Right cardiac atrium (tissue), 5 donors: Measurements from ENCODE around the gene GJC2. TPM values are rescaled to one million over a fixed set of nuclear protein-coding genes. Genes with fewer than 3 reads are reported as not detected.
A peak's percentile ranks its signal among the peaks of the same experiment; 100 is the strongest.

Source experiments
- ATAC-seq, 2 donors: fragments of 200-7000 bp; cut with Tn5 transposase; one replicate each; pipeline versions ENCODE4 v1.8.0 to v1.9.1; 2020; ENCODE audit warnings: moderate library complexity in 2 of 2, mild to moderate bottlenecking in 1 of 2
- DNase-seq, 3 donors: peaks; one replicate each; pipeline ENCODE4 v3.0.0-alpha.2; 2020
- H3K27ac ChIP-seq: one replicate; pipeline ENCODE4 v1.5.1; 2013; ENCODE audit warnings: mild to moderate bottlenecking, low read length, control low read depth, moderate library complexity
- H3K27me3 ChIP-seq: one replicate; pipeline ENCODE4 v1.6.1; 2013; ENCODE audit not compliant: control insufficient read depth, insufficient read depth
- H3K4me1 ChIP-seq: one replicate; pipeline ENCODE4 v1.6.1; 2013; ENCODE audit warnings: low read length; ENCODE audit not compliant: control insufficient read depth, insufficient read depth
- H3K4me3 ChIP-seq: one replicate; pipeline ENCODE4 v1.5.1; 2013; ENCODE audit warnings: low read length, control low read depth
- H3K9me3 ChIP-seq: one replicate; pipeline ENCODE4 v1.6.1; 2013; ENCODE audit warnings: low read length; ENCODE audit not compliant: control insufficient read depth
- WGBS: extraction: QIAGEN DNeasy Blood & Tissue Kit; methylation state at CpG from one replicate; pipeline ENCODE4 v1.1.7; 2013; 5-methylcytosine and 5-hydroxymethylcytosine counted together
- intact Hi-C, 4 donors: fragments of 100-400 bp; cut with DNase I; formaldehyde crosslinking; loops; one replicate each; pipeline versions ENCODE4 v1.11.0 to v1.14.0; 2022 to 2023
- polyA plus RNA-seq: library from polyadenylated mRNA; stranded (reverse); fragments of 200-250 nt; gene quantifications from one replicate; pipeline ENCODE4 v1.2.3, GENCODE V29; 2013
- total RNA-seq, 4 donors: library from RNA; stranded (reverse); fragmentation: NEBNext Ultra II Directional; extraction: Animal tissue kit (Norgen Biotek cat#: 25700); gene quantifications; one replicate each; pipeline ENCODE4 v1.2.1, GENCODE V29; 2021
- donor health status: healthy with polysubstance abuse.
- donor health status: DM: no; HTN: yes; CAD: no.
- donor health status: DM: no; HTN: no; CAD: no.
- donor health status: DM: no; HTN: yes; CAD: no; lungs with severe emphysema.
- donor health status: DM: yes; HTN: yes; CAD: no.

Gene GJC2
- total and polyA plus RNA-seq, 5 donors = 1.2 to 2.2 (median 1.6) TPM

GRCh38 chr1:228161866-228162265 is 12.1 kb downstream of the GJC2 start:
- ATAC-seq (no peak), DNase-seq (peak in 1 of 3 donors; percentile 30)
- intact Hi-C loops = loop anchor here in 1 of 4 donors (2.0 kb wide), 1 partner anchor 21 kb away; the partner anchor contains the start of gene GUK1
- Histone ChIP-seq H3K9me3 (no peaks in the 10 kb centered on the region), H3K4me3 (no peak overlapping the region), H3K27ac (peak overlapping the region; percentile 34), H3K4me1 (peaks cover 2% of the 10 kb centered on the region), H3K27me3 (no peaks in the 10 kb centered on the region)
- WGBS = 69% methylated on average over 9 of the region's 9 CpGs

- H3K27ac ChIP-seq = peak overlapping the region; percentile 61
These were observed 12.7 kb downstream of the GJC2 start for GRCh38 chr1:228162286-228163006.

DNA sequence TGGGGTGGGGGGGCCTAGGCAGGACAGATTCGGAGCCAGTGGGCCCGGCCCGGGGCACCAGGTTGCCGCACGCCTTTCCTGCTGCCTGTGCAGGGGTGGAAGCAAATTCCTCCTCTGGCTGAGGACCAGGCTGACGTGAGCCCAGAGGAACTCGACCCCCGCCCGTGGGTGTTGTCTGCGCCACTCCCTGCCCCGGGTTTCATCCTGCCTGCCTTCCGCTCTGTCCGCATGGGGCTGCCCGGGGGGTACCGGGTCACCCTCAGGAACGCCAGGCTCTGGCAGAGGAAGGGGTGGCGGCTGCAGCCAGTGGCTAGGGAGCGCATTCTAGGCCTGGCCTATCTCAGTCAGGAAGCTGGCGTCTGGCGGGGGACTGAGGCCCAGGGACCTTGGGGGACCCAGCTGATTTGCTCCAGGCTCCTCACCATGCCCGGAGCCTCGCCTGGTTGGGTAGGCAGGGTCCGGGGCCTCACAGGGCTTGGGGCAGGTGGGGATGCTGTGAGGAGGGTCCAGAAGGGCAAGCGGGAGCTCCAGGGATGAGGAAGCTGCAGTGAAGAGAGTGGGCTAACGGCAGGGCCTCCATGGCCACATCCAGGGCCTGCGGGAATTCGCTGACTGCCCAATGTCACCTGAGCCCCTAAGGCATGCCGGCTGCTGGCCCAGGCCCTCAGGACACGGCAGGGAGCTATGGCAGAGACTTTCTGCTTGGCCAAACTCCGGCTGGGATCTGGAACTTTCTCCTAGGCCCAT is 13.4 kb downstream of the GJC2 start:
- ATAC-seq = peak; percentile 0 to 39
- H3K4me3 ChIP-seq = no peak overlapping the region
- WGBS = 37% methylated on average over 30 of the region's 30 CpGs
- intact Hi-C loops = loop anchor here in 1 of 4 donors (2.0 kb wide), 1 partner anchor 22 kb away; the partner anchor contains the start of gene GUK1
- no peaks in the 10 kb centered on the region for H3K9me3 ChIP-seq
- peaks cover 2% of the 10 kb centered on the region for H3K4me1 ChIP-seq
- no peaks in the 10 kb centered on the region for H3K27me3 ChIP-seq
- peak overlapping the region; percentile 61 for H3K27ac ChIP-seq
- DNase-seq = peak; percentile 80 to 87 (median 83)

More at GRCh38 chr1:228162286-228163006, 12.7 kb downstream of the GJC2 start:
- Histone ChIP-seq H3K4me1 (peaks cover 2% of the 10 kb centered on the region), H3K9me3 (no peaks in the 10 kb centered on the region), H3K4me3 (no peak overlapping the region), H3K27me3 (no peaks in the 10 kb centered on the region)
- intact Hi-C loops = loop anchor here in 1 of 4 donors (2.0 kb wide), 1 partner anchor 22 kb away; the partner anchor contains the start of gene GUK1
- DNase-seq (peak; percentile 73 to 83 (median 78)), ATAC-seq (peak in 1 of 2 donors; percentile 46)
- WGBS = 20% methylated on average over 14 of the region's 14 CpGs

GRCh38 chr1:228163776-228164519 is 14.2 kb downstream of the GJC2 start:
- no peak for ATAC-seq
- no peaks in the 10 kb centered on the region for H3K27me3 ChIP-seq
- no peaks in the 10 kb centered on the region for H3K9me3 ChIP-seq
- intact Hi-C loops = loop anchor here in 1 of 4 donors (2.0 kb wide), 1 partner anchor 23 kb away; the partner anchor contains the start of gene GUK1
- peak in 2 of 3 donors; percentile 23 to 44 for DNase-seq
- H3K4me1 ChIP-seq = peaks cover 2% of the 10 kb centered on the region
- WGBS = 89% methylated on average over 10 of the region's 10 CpGs
- no peak overlapping the region for H3K4me3 ChIP-seq
- H3K27ac ChIP-seq = peak overlapping the region; percentile 61

DNA sequence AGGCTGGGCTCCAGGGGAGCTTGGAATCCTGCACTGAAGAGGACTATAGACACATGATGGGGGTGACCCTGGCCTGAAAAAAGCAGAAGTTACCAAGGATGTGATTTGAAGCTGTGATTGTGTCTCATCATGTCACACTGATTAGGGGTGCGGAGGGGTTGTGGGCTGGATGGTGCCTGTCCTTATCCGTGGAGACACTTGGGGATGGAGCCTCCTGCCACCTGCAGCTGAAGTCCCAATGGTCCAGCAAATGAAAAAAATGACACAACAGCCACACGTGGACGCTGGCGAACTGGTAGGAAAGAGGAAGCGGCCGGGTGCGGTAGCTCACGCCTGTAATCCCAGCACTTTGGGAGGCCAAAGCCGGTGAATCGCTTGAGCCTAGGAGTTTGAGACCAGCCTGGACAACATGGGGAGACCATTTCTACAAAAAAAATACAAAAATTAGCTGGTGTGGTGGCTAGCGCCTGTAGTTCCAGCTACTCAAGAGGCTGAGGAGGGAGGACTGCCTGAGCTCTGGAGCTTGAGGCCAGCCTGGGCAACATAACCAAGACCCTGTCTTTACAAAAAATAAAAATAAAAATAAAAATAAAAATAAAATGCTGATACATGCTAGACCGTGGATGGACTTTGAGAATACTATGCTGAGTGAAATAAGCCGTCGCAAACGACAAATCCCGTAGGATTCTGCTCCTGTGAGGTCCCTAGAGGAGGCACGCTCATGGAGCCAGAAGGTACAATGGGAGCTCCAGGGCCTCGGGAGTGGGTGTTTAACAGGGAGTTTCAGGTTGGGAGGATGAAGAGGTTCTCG is 15.0 kb downstream of the GJC2 start:
- H3K27ac ChIP-seq = peak overlapping the region; percentile 65
- DNase-seq (peak in 2 of 3 donors; percentile 23 to 65), ATAC-seq (no peak)
- 47% methylated on average over 20 of the region's 20 CpGs for WGBS
- intact Hi-C loops = no loop called here
- no peaks in the 10 kb centered on the region for H3K9me3 ChIP-seq
- H3K27me3 ChIP-seq = no peaks in the 10 kb centered on the region
- H3K4me1 ChIP-seq = peaks cover 2% of the 10 kb centered on the region
- peak overlapping the region; percentile 38 for H3K4me3 ChIP-seq

DNA sequence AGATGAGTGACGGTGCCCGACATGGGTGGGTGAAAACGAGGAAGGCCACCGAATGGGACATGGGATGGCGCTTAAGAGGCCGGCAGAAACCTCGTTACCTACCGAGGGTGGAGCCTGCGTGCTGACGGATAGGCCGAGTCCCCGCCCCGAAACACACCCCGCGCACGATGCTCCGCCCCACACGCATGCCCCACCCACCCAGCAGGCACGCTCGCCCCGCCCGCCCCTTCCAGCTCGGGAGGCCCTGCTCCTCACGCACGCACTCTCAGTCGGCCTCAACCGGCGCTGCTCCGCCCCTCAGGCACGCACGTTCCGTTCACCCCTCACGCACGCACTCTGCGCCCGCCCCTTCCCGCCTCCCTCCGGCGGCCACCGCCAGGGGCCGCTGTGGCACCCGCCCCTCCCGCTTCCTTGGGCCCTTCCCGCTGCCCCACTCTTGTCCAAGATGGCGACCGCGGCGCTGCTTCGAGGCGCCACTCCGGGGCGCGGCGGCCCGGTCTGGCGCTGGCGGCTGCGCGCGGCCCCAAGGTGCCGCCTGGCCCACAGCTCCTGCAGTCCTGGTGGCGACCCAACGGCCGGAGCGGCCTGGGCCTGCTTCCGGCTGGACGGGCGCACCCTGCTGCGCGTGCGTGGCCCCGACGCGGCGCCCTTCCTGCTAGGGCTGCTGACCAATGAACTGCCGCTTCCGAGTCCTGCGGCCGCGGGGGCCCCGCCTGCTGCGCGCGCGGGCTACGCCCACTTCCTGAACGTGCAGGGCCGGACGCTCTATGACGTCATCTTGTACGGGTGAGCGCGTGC is 15.8 kb downstream of the GJC2 start, which contains the start of gene IBA57:
IBA57 (plus strand) TSS at position 433 of the 798 bp plus-strand sequence; CDS start at position 446, 13 bp downstream.
- intact Hi-C loops = loop anchor here in 1 of 4 donors (1.0 kb wide), 1 partner anchor 26 kb away; no protein-coding TSS in a partner anchor
- WGBS = under 1% methylated on average over 93 of the region's 93 CpGs
- H3K4me1 ChIP-seq = peaks cover 2% of the 10 kb centered on the region

DNA sequence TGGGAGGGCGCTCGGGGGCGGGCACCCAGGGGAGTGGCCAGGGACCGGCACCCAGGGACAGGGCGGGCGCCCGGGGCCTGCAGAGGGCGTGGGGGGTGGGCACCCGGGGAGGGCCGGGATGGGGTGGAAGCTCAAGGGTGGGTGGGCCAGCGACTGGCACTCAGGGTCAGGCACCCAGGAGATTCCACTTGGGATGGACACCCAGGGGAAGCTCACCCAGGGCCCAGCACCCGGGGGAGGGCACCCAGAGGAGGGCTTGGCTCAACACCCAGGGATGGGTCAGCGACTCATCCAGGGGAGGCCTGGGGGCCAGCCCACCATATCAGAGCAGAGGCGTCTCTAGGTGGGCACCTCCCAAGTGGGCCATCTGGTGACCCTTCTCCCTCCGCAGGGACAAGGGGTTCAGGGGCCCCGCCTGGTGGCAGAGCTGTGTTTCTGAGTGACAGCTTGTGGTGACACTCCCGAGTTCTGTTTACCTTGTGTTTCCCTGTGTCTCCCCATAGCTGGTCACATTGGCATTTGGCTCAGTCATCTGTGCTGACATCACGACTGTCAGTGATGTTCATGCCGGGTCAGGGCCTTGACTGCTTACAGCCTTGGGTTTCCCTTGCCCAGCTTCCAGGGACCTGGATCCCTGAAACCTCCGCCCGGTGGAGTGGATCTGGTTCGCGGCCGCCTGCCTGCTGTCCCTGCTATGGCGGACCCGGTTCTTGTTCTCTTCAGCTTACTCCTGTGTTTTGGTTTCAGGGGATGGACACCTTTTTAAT is 16.6 kb downstream of the GJC2 start:
- DNase-seq (peak in 2 of 3 donors; percentile 74 to 85), ATAC-seq (peak; percentile 4 to 30)
- H3K4me3 ChIP-seq = peak overlapping the region; percentile 72
- H3K9me3 ChIP-seq = no peaks in the 10 kb centered on the region
- peaks cover 2% of the 10 kb centered on the region for H3K4me1 ChIP-seq
- no peaks in the 10 kb centered on the region for H3K27me3 ChIP-seq
- H3K27ac ChIP-seq = peak overlapping the region; percentile 94
- WGBS = 18% methylated on average over 26 of the region's 26 CpGs
- intact Hi-C loops = loop anchor here in 1 of 4 donors (1.0 kb wide), 1 partner anchor 27 kb away; no protein-coding TSS in a partner anchor

More for the DNA sequence above, 15.8 kb downstream of the GJC2 start, which contains the start of gene IBA57:
- Histone ChIP-seq H3K27ac (peak within 1 kb of the TSS; percentile 99), H3K27me3 (no peaks in the 10 kb centered on the region), H3K9me3 (no peaks in the 10 kb centered on the region), H3K4me3 (peak within 1 kb of the TSS; percentile 72)
- ATAC-seq (peak; percentile 88 to 95), DNase-seq (peak; percentile 100)

- intact Hi-C loops = no loop called here
- no peak overlapping the region for H3K27ac ChIP-seq
These were observed 19.0 kb downstream of the GJC2 start for GRCh38 chr1:228168563-228169270.

More at GRCh38 chr1:228168563-228169270, 19.0 kb downstream of the GJC2 start:
- DNase-seq = no peak
- Histone ChIP-seq H3K27me3 (no peaks in the 10 kb centered on the region), H3K4me1 (peaks cover 2% of the 10 kb centered on the region), H3K9me3 (no peaks in the 10 kb centered on the region), H3K4me3 (no peak overlapping the region)
- WGBS = 80% methylated on average over 12 of the region's 12 CpGs
- ATAC-seq = no peak
